Urinary bladder (tissue), 4 donors: Measurements from ENCODE around the gene EXOSC3. TPM values are rescaled to one million over a fixed set of nuclear protein-coding genes. Genes with fewer than 3 reads are reported as not detected.
"Not testable (repeated sequence)": the region's sequence is repeated elsewhere in the genome, so short reads cannot be mapped to it uniquely, and the experiment has no call there.

Experiments
- DNase-seq: peaks from one replicate; pipeline ENCODE4 v3.0.0-alpha.2; 2015; ENCODE audit errors: extremely low spot score
- H3K27ac ChIP-seq: one replicate; pipeline ENCODE4 v1.5.1; 2013; ENCODE audit warnings: low read depth, mild to moderate bottlenecking, moderate library complexity
- H3K36me3 ChIP-seq: one replicate; pipeline ENCODE4 v1.6.1; 2013; ENCODE audit warnings: mild to moderate bottlenecking, moderate library complexity; ENCODE audit not compliant: insufficient read depth
- H3K4me1 ChIP-seq: one replicate; pipeline ENCODE4 v1.6.1; 2013; ENCODE audit warnings: mild to moderate bottlenecking, moderate library complexity; ENCODE audit not compliant: insufficient read depth
- H3K4me3 ChIP-seq: one replicate; pipeline ENCODE4 v1.5.1; 2013; ENCODE audit warnings: low read depth, low read length
- WGBS: extraction: QIAGEN DNeasy Blood & Tissue Kit; methylation state at CpG from one replicate; pipeline ENCODE4 v1.1.7; 2013; 5-methylcytosine and 5-hydroxymethylcytosine counted together
- polyA plus RNA-seq: library from polyadenylated mRNA; stranded (reverse); fragments of 200-250 nt; gene quantifications from one replicate; pipeline ENCODE4 v1.2.3, GENCODE V29; 2013
- total RNA-seq: library from RNA; depleted of rRNA; stranded (reverse); fragments of >200 nt; gene quantifications from one replicate; pipeline ENCODE4 v1.2.3, GENCODE V29; 2014
- donor health status: healthy with polysubstance abuse.
- donor health status: healthy.

The EXOSC3 gene
- total RNA-seq (45.2 TPM), polyA plus RNA-seq (28.4 TPM)

GRCh38 chr9:37784616-37785483 lies at the start of gene EXOSC3:
TSS of gene EXOSC3 (minus strand) at chr9:37785064. CDS start at chr9:37785044, 20 bp downstream.
- Histone ChIP-seq H3K36me3 (no peaks in the 10 kb centered on the region), H3K4me3 (peak within 1 kb of the TSS; percentile 79), H3K4me1 (no peaks in the 10 kb centered on the region), H3K27ac (peak within 1 kb of the TSS; percentile 73)
- WGBS: under 1% methylated on average over 73 of the region's 73 CpGs
- DNase-seq: peak; percentile 65

GRCh38 chr9:37827483-37828165 lies 42.8 kb upstream of the EXOSC3 start:
- no peak for DNase-seq
- Histone ChIP-seq H3K27ac (no peak overlapping the region), H3K4me1 (no peaks in the 10 kb centered on the region), H3K4me3 (no peak overlapping the region), H3K36me3 (no peaks in the 10 kb centered on the region)
- WGBS: 95% methylated on average over 4 of the region's 4 CpGs

GRCh38 chr9:37825174-37825573 lies 40.3 kb upstream of the EXOSC3 start:
- WGBS: 95% methylated on average over 2 of the region's 2 CpGs
- H3K27ac ChIP-seq, DNase-seq, H3K4me1 ChIP-seq, H3K36me3 ChIP-seq, H3K4me3 ChIP-seq: not testable (repeated sequence)

GRCh38 chr9:37820142-37820541 lies 35.3 kb upstream of the EXOSC3 start:
- DNase-seq: no peak
- H3K4me1 ChIP-seq: no peaks in the 10 kb centered on the region
- H3K27ac ChIP-seq: no peak overlapping the region
- 85% methylated on average over 5 of the region's 5 CpGs for WGBS
- no peak overlapping the region for H3K4me3 ChIP-seq
- H3K36me3 ChIP-seq: no peaks in the 10 kb centered on the region

- Histone ChIP-seq H3K27ac (no peak overlapping the region), H3K4me3 (no peak overlapping the region), H3K36me3 (no peaks in the 10 kb centered on the region), H3K4me1 (no peaks in the 10 kb centered on the region)
- no peak for DNase-seq
- 73% methylated on average over 2 of the region's 2 CpGs for whole genome bisulfite sequencing
Observed at GRCh38 chr9:37818849-37819248, 34.0 kb upstream of the EXOSC3 start.

- H3K27ac ChIP-seq: no peak overlapping the region
- 94% methylated on average over 5 of the region's 5 CpGs for WGBS
- no peak for DNase-seq
- H3K4me3 ChIP-seq: no peak overlapping the region
- H3K36me3 ChIP-seq: no peaks in the 10 kb centered on the region
- no peaks in the 10 kb centered on the region for H3K4me1 ChIP-seq
Observed at GRCh38 chr9:37812773-37813379, 28.0 kb upstream of the EXOSC3 start.

GRCh38 chr9:37811906-37812476 lies 27.1 kb upstream of the EXOSC3 start:
- H3K4me3 ChIP-seq: no peak overlapping the region

GRCh38 chr9:37809676-37810075 lies 24.8 kb upstream of the EXOSC3 start:
- 99% methylated on average over 15 of the region's 15 CpGs for whole genome bisulfite sequencing
- not testable (repeated sequence) for H3K36me3 ChIP-seq, DNase-seq, H3K4me1 ChIP-seq, H3K4me3 ChIP-seq, H3K27ac ChIP-seq

More at GRCh38 chr9:37811906-37812476, 27.1 kb upstream of the EXOSC3 start:
- WGBS: 98% methylated on average over 6 of the region's 6 CpGs
- Histone ChIP-seq H3K4me1 (no peaks in the 10 kb centered on the region), H3K36me3 (no peaks in the 10 kb centered on the region), H3K27ac (no peak overlapping the region)
- no peak for DNase-seq

- Histone ChIP-seq H3K36me3 (no peaks in the 10 kb centered on the region), H3K4me3 (no peak overlapping the region), H3K27ac (no peak overlapping the region), H3K4me1 (no peaks in the 10 kb centered on the region)
- 75% methylated on average over 4 of the region's 4 CpGs for WGBS
- no peak for DNase-seq
Observed at GRCh38 chr9:37806271-37806670, 21.4 kb upstream of the EXOSC3 start.

- WGBS: 50% methylated on average over 10 of the region's 10 CpGs
- H3K27ac ChIP-seq: no peak overlapping the region
- H3K4me1 ChIP-seq: no peaks in the 10 kb centered on the region
- H3K4me3 ChIP-seq: peak overlapping the region; percentile 79
- DNase-seq: no peak
- no peaks in the 10 kb centered on the region for H3K36me3 ChIP-seq
Observed at GRCh38 chr9:37801959-37802711, 17.3 kb upstream of the EXOSC3 start.

- Histone ChIP-seq H3K27ac (no peak overlapping the region), H3K36me3 (no peaks in the 10 kb centered on the region), H3K4me3 (peak overlapping the region; percentile 79), H3K4me1 (no peaks in the 10 kb centered on the region)
- DNase-seq: no peak
- WGBS: under 1% methylated on average over 45 of the region's 45 CpGs
Observed at GRCh38 chr9:37801287-37801850, 16.5 kb upstream of the EXOSC3 start.

GRCh38 chr9:37800631-37801286 lies 15.9 kb upstream of the EXOSC3 start, which contains the start of gene DCAF10:
TSS of gene DCAF10 (plus strand) at chr9:37800797. CDS start at chr9:37800867, 70 bp downstream.
- no peaks in the 10 kb centered on the region for H3K36me3 ChIP-seq
- H3K27ac ChIP-seq: peak within 1 kb of the TSS; percentile 69
- peak; percentile 15 for DNase-seq
- H3K4me1 ChIP-seq: no peaks in the 10 kb centered on the region
- peak within 1 kb of the TSS; percentile 79 for H3K4me3 ChIP-seq
- under 1% methylated on average over 72 of the region's 72 CpGs for WGBS
